Measurements from ENCODE around the gene ALOX12.
"Not testable (repeated sequence)": the region's sequence is repeated elsewhere in the genome, so short reads cannot be mapped to it uniquely, and the experiment has no call there.

The ALOX12 gene

DNA sequence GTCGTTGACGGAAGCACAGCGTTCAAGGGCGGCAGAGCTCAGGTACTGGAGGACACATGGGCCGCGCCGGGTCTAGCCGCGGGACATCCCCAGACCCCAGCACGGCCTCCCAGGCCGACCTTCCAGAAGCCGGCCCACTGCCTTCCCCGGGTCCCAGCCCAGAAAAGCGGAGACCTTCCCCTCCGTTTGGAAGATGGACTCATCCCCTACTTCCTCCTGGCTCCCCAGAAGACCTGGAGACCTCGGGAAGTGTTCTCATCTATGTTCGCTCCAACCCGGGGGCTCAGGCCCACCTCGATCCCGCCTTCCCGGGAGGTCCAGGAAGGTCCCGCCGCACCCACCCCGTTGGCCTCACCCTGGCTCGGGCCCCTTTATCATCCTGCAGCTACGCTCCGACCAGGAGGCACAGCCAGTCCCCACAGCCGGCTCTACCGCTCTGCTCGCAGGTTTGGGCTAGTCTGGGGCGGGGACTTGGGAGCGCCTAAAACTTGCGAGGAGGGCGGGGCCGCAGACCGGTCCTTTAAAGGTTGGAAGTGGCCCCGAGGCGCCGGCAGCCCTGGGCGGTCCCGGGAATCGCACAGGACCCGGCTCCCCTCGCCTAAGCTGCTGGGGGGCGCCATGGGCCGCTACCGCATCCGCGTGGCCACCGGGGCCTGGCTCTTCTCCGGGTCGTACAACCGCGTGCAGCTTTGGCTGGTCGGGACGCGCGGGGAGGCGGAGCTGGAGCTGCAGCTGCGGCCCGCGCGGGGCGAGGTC is at the start of gene ALOX12:
Gene ALOX12, plus strand, starts transcription at position 550 of the 756 bp plus-strand sequence. Its CDS starts 69 bp downstream, at position 619.
- no peak for DNase-seq

GRCh38 chr17:6947745-6948144 is 48.1 kb upstream of the ALOX12 start:
- DNase-seq, result no peak

GRCh38 chr17:6948562-6948961 is 47.3 kb upstream of the ALOX12 start:
- DNase-seq, result no peak

- DNase-seq, result no peak
These were observed 46.9 kb upstream of the ALOX12 start for GRCh38 chr17:6948976-6949375.

DNA sequence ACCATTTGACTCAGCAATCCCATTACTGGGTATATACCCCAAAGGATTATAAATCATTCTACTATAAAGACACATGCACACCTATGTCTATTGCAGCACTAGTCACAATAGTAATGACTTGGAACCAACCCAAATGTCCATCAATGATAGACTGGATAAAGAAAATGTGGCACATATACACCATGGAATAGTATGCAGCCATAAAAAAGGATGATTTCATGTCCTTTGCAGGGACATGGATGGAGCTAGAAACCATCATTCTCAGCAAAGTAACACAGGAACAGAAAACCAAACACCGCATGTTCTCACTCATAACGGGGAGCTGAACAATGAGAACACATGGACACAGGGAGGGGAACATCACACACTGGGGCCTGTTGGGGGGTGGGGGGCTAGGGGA is 44.9 kb upstream of the ALOX12 start:
- DNase-seq, result not testable (repeated sequence)

GRCh38 chr17:6953689-6954088 is 42.2 kb upstream of the ALOX12 start:
- DNase-seq, result no peak

GRCh38 chr17:6959700-6960099 is 36.1 kb upstream of the ALOX12 start:
- DNase-seq, result no peak

- no peak for DNase-seq
These were observed 26.5 kb upstream of the ALOX12 start for GRCh38 chr17:6969323-6969726.

DNA sequence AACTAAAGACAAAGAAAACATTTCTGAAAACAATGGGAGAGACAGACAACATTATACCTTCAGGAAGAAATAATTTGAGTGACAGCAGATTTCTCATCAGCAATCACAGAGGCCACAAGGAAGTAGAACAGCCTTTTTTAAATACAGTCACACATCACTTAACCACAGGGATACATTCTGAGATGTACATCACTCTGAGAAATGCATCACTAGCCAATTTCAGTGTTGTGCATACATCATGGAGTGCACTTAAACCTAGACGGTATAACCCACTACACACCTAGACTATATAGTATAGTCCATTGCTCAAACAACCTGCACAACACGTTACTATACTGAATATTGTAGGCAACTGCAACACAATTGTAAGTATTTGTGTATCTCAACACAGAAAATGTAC is 24.9 kb upstream of the ALOX12 start:
- DNase-seq, result no peak

- DNase-seq, result not testable (repeated sequence)
These were observed 16.4 kb upstream of the ALOX12 start for GRCh38 chr17:6979440-6979839.

- no peak for DNase-seq
These were observed 14.4 kb upstream of the ALOX12 start for GRCh38 chr17:6981426-6981825.

DNA sequence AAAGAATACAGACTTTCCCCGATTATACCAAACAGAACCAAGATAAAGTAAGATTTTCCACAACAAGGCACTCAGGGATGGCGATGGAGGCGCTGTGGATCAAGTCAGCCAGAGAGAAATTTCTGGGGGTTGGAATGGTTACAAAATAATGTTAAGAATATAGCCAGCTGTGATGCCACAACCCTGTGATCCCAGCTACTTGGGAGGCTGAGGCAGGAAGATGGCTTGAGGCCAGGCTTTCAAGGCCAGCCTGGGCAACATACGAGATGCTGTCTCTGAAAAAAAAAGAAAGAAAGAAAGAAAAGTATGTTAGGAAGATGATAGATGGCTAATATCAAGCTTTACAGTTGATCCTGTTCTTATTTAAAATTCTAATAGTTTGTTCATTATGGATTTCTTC is 10.6 kb upstream of the ALOX12 start:
- DNase-seq, result no peak

GRCh38 chr17:6986676-6987075 is 9.2 kb upstream of the ALOX12 start:
- DNase-seq, result no peak

DNA sequence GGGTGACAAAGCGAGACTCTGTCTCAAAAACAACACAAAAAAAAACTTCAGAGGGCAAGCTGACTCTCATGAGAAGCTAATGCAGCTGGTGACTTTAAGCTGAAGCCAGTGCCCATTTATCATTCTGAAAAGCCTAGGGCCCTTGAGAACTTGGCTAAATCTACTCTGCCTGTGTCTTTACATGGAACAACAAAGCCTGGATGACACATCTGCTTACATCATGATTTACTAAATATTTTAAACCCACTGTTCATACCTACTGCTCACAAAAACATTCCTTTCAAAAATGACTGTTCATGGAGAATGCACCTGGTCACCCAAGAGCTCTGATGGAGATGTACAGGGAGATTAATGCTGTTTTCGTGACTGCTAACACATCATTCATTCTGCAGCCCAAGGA is 6.1 kb upstream of the ALOX12 start:
- DNase-seq, result no peak

DNA sequence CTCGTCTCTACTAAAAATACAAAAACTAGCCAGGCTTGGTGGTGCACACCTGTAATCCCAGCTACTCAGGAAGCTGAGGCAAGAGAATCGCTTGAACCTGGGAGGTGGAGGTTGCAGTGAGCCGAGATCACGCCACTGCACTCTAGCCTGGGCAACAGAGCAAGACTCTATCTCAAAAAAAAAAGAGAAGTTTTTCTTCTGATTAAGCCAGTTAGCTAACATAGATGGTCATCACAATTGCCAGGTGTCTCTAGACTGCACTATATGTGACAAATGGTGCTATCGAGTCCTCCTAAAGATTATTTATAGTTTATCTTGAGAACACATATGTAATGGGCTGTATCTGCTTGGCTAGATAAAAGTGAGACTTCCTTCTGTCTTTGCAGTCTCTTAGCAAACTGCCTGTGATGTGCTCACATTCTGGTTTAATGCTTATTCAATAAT is 2.2 kb upstream of the ALOX12 start:
- not testable (repeated sequence) for DNase-seq

GRCh38 chr17:6994118-6994598 is 1.7 kb upstream of the ALOX12 start:
- no peak for DNase-seq

- no peak for DNase-seq
These were observed 1.1 kb upstream of the ALOX12 start for GRCh38 chr17:6994666-6995256.

GRCh38 chr17:6996256-6997011 is 585 bp downstream of the ALOX12 start:
- DNase-seq, result no peak

GRCh38 chr17:6997171-6997570 is 1.3 kb downstream of the ALOX12 start:
- DNase-seq, result no peak

GRCh38 chr17:6998855-6999508 is 3.1 kb downstream of the ALOX12 start:
- no peak for DNase-seq

- no peak for DNase-seq
These were observed 5.6 kb downstream of the ALOX12 start for GRCh38 chr17:7001318-7001961.

GRCh38 chr17:7002288-7003047 is 6.6 kb downstream of the ALOX12 start:
- DNase-seq, result no peak

Measured in activated T-cell treated with anti-CD3 and anti-CD28 coated beads for 4 hours (primary cell).